ENCODE measurements around the gene TMED1.

Gene TMED1

DNA sequence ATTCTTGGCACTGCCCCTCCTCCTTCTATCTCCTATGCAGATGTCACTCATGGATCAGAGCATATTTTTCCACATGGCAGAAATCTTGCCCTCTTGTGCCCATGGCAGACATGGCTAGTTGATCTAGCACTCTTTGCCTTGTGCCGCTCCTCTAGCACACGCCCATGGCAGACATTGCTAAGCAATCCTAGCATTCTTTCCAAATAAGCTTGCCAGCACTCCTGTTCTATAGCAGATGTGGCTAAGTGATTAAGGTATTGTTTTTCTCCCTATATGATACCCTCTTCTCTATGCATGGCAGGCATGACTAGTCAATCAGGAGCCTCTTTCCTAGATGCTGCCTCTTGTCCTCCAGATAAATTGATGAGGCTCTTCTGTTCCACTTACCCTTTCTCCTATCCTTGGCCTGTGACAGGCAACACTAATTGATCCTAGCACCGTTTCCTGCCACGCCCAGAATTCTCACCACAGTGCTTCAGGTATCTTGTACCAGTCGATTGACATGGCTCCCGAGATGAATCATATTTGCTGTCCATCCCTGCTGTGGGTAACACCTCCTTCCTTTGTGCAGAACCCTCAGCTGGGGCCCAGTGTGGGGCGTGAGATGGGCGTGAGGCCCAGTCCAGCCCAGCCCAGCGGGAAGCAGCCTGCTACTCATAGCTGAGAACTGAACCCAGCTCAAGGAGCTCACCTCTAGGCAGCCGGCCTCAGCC is 26.9 kb downstream of the TMED1 start:
- DNase-seq, result peak; percentile 33

DNA sequence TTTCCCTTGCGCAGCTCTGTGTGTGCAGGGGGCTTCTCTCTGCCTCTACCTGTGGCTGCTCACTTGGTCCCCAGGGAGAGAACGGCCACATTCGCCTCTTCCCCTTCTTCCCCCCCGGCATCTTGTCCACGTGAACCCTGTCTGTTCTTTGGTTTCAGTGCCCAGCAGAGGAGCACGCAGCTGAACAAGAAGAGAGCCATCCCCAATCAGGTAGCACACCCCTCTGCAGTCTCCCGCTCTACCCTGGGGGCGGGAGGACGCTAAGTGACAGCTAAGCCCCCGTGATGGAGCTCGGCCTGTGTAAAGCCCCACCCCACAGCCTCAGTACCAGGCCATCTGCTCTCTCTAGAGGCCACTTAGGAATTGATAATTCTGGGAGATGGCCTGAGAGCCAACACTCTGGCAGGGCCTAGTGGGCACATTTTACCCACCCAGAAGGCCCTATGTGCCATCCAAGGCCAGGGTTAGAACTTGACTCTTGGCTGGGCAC is 30.2 kb downstream of the TMED1 start:
- DNase-seq, result no peak

DNA sequence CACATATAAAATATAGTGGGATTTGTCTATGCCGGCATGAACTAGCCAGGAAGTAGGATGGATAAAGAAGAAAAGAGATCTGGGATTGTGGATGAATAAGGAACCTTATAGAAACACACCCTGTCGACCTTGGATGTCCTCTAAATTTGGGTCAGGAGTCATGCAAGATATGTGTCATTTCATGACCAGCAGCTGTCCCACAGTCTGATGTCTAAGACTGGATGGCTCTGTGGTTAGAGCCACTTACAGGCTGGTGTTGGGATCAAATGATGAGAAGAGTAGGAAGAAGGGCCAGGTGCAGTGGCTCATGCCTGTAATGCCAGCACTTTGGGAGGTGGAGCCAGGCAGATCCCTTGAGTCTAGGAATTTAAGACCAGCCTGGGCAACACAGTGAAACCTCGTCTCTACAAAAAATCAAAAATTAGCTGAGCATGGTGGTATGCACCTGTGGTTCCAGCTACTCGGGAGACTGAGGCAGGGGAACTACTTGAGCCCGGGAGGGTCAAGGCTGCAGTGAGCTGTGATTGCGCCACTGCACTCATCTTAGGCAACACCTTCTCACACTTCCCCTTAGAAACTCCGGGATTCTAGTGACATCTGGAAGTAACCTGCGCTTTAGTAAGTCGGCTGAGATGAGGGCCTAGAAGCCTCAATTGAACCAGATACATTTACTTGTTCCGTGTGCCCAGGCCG is 30.8 kb downstream of the TMED1 start:
- no peak for DNase-seq

DNA sequence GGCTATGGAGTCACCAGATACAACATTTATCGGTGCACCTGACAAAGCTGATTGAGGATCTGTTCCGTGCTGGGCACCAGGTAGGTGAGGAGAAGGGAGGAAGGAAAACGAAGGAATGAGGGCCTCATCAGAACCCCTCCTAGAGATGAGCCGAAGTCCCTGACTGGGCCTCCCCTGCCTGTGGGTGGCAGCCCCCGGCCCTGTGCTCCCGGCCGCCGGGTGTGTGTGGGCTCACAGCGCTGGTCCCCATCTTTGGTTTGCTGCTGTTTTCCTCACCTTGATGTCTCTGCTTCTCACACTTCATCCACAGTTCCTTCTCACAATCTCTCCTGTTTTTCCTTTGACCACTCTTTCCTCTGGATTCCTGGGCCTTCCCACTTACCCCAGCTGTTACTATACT is 32.8 kb downstream of the TMED1 start:
- no peak for DNase-seq

DNA sequence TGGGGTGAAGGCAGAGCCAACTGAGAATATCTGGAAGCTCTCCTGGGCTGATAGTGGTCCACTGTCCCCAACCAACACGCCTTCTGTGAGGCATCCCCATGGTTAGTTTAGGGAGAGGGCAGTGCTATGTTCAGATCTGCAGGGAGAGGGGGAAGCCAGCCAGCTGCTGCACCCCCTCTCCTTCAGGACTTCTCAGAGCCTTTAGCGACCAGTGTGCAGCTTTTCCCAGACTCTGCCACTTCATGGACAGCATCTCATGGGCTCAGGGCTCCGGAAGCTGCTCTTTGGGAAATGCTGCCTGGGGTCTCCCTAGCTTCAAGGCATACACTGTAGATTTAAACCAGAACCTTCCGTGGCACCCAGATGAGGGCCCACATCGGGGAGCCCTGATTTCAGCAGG is 33.5 kb downstream of the TMED1 start:
- no peak for DNase-seq

DNA sequence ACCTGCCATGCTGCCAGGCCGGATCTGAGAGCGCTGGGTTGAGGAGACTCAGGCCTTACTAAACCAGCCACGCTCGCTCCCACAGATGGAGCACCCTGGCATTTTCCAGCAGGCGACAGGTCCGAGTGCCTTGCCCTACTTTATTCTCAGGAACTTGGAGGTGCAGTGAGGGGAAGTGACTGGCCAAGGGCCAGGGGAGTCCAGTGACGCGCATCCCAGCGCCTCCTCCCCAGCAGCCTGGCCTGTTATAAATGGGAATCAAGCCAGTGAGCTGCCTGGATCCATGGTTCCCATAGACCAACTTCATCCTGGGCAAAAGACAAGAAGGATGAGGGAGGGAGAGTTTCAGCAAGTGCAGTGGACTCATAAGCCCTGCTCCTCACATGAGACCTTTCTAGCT is 35.5 kb downstream of the TMED1 start:
- DNase-seq, result no peak

DNA sequence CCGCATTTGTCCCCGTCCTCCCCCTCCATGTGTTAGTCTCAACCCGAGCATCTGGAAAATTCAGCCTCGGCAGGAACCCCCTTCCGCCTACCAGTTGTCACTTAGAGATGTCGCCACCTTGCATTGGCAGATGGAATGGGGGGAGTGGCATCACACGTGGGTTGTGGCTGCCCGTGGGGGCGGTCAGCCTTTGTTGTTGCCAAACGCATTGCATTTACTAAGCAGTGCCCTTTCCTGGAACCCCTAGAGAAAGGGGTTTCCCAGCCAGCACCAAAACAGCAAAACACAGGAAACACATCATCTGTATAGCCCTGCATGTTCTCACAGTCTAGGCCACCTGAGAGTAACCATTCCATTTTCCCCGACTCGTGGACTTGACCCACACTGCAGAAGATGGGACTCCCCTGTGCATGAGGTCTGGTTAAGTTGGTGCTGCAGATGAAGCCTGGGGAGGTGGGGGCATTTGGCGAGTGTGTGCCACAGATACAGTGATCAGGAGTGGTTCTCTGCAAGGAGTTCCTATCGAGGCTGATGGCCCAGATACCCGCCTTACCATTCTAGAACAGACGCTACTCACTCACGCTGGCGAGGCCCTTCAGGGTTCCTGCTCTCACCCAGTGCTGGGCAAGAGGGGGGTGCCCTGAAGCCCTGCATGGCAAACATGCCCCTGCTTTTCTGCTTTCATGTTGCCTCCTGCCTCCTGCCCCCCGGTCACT is 38.3 kb downstream of the TMED1 start:
- DNase-seq, result peak; percentile 94

DNA sequence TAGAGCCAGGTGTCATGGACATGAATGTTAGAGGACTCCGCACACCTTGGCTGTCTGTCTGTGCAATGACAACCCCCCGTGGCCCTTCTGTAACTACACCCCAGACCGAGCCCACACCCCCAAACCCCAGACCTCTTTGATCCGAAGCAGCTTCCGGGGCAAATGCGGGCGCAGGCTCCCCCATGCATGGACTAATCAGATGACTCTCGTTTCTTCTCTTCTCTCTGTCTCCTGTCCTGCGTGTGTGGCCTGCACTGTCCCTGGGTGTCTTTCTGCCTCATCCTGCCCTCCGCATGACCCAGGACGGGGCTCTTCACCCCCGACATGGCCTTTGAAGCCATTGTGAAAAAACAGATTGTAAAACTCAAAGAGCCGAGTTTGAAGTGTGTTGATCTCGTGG is 38.9 kb downstream of the TMED1 start:
- DNase-seq, result peak; percentile 54

DNA sequence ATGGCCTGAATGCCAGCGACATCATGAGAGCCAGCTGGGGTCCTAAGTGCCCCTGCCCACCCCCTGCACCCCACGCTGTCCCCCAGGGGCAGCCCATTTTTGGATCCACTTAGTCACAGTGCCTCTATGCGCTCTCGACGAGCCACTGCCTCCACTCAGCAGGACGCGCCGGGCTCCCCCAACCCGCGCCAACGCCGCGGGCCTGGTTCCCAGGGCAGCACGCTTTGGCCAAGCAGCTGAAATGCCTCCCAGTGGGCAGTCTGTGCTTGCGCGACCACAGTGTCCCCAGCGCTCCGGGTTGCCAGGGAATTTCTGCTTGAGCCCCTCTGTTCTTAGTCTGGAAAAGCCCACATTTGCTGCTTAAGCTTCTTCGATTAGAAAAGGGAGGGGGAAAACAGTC is 39.4 kb downstream of the TMED1 start:
- no peak for DNase-seq

DNA sequence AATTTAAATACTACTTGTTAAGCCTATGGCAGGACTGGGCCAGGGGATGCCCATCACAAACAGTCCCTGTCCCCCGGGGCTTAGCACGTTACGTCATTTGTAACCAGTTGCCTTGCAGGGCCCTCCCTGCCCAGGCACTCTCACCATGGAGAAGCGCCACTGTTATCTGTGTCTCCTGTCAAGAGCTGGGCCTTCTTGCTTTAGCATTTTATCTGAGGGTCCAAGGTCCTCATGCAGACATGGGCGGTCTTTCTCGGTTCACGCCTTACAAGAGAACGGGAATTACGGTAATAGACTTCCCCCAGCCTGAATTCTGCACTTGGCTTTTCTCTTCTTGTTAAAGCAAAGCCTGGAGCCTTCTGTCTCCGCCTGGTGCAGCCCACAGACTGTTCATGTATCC is 46.1 kb downstream of the TMED1 start:
- DNase-seq, result no peak

DNA sequence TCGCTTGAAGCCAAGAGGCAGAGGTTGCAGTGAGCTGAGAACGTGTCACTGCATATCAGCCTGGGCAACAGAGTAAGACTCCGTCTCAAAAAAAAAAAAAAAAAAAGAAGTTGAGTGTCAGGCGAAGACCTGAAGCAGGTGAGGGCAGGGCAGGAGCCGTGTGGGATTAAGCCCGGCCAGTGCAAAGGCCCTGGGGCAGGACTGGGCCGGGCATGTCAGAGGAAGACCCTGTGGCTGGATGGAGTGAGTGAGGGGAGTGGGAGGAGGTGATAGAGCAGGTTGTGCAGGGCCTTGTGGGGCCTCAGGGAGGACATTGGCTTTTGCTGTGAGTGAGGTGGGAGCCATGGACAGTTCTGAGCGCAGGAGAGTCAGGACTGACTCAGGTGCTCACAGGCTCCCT is 47.9 kb downstream of the TMED1 start:
- DNase-seq, result no peak

DNA sequence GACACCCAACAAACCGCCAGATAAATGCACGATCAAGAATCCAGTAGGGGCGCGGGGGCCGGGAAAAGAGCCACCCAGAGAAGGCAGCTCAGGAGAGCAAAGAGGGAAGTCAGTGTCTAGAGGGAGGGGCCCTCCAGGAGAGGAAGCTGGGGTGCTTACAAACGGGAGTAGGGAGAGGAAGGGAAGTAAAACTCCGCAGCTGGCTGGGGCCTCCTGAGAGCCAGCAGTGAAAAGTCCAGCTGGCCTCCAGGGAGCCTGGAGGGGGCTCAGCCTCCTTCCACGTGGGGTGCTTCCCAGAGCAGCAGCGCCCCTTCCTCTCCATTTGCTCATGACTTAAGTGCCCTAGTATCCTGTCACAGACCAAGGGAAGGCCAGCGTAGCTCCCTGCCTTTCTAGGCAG is 51.8 kb downstream of the TMED1 start:
- no peak for DNase-seq

DNA sequence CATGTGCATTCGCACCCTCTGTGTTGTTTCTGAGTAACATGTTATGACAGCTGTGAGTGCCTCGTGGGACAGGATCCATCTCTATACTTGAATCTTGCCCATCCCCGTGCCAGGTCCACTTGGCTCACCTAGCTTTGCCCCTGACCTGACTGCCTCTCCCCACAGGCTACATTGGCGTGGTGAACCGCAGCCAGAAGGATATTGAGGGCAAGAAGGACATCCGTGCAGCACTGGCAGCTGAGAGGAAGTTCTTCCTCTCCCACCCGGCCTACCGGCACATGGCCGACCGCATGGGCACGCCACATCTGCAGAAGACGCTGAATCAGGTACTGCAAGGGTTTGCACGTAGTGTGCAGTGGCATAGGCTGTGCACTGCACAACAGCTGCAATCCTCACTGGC is 53.2 kb downstream of the TMED1 start:
- DNase-seq, result no peak
